IMR-90 (cell line): ENCODE results near the gene PRODH2. TPM values are rescaled to one million over a fixed set of nuclear protein-coding genes. Genes with fewer than 3 reads are reported as not detected.

Experiments
- ATAC-seq: fragments of 200-7000 bp; cut with Tn5 transposase; 2 replicates; pipeline ENCODE4 v1.9.1; 2020; ENCODE audit warnings: low read depth, mild to moderate bottlenecking, moderate library complexity
- BruUV-seq: library from RNA; stranded (reverse); fragments of 400-500 nt; replicated peaks from 2 replicates; lab custom pipeline; 2021; lab: Mats Ljungman, UMichigan
- CTCF ChIA-PET: fragments of 300-600 bp; formaldehyde crosslinking; extraction: SDS; loops from one replicate; lab custom pipeline; 2021; ENCODE audit warnings: antibody characterized with exemption; lab: Yijun Ruan, JAX
- POLR2A ChIA-PET: fragments of 300-600 bp; sonication (Branson Sonifier 250); formaldehyde crosslinking; loops from one replicate; lab custom pipeline; 2022; ENCODE audit warnings: antibody characterized with exemption; ENCODE audit not compliant: unreplicated experiment; lab: Charles Lee
- DNase-seq: peaks from one replicate; pipeline ENCODE4 v3.0.0; 2013
- H2AFZ ChIP-seq: replicated peaks from 2 replicates; pipeline ENCODE3; 2013; ENCODE audit warnings: low read length, mild to moderate bottlenecking; ENCODE audit not compliant: poor library complexity
- H2AK5ac ChIP-seq: 2 replicates; pipeline ENCODE4 v1.6.1; 2013; ENCODE audit warnings: low read depth, low read length, inconsistent platforms
- H2AK9ac ChIP-seq: replicated peaks from 2 replicates; pipeline ENCODE3; 2013; ENCODE audit warnings: mild to moderate bottlenecking, low read depth, low read length, moderate library complexity; ENCODE audit not compliant: poor library complexity
- H2BK120ac ChIP-seq: 2 replicates; pipeline ENCODE4 v1.6.1; 2013; ENCODE audit warnings: low read depth, low read length, inconsistent platforms
- H2BK15ac ChIP-seq: 3 replicates; pipeline ENCODE4 v1.6.1; 2013; ENCODE audit warnings: low read depth, low read length, inconsistent platforms
- H2BK20ac ChIP-seq: 2 replicates; pipeline ENCODE4 v1.6.1; 2013; ENCODE audit warnings: low read depth, mild to moderate bottlenecking, inconsistent platforms, low read length, moderate library complexity
- H2BK5ac ChIP-seq: 2 replicates; pipeline ENCODE4 v1.6.1; 2013; ENCODE audit warnings: mild to moderate bottlenecking, low read depth, low read length, inconsistent platforms; ENCODE audit not compliant: poor library complexity, severe bottlenecking
- H3K14ac ChIP-seq: replicated peaks from 2 replicates; pipeline ENCODE4 v1.6.1; 2013; ENCODE audit warnings: low read depth, low read length, inconsistent platforms
- H3K18ac ChIP-seq: 2 replicates; pipeline ENCODE4 v1.6.1; 2013; ENCODE audit warnings: low read depth, low read length, control low read depth
- H3K23ac ChIP-seq: 2 replicates; pipeline ENCODE4 v1.6.1; 2013; ENCODE audit warnings: low read depth, low read length, inconsistent platforms
- H3K27ac ChIP-seq: 2 replicates; pipeline ENCODE4 v1.5.1; 2013; ENCODE audit warnings: mild to moderate bottlenecking, control low read depth, low read length; ENCODE audit not compliant: insufficient read depth
- H3K27me3 ChIP-seq: 2 replicates; pipeline ENCODE4 v1.6.1; 2013; ENCODE audit warnings: low read length; ENCODE audit not compliant: control insufficient read depth, insufficient read depth
- H3K36me3 ChIP-seq: 2 replicates; pipeline ENCODE4 v1.6.1; 2013; ENCODE audit warnings: low read length, mixed read lengths; ENCODE audit not compliant: control insufficient read depth, insufficient read depth
- H3K4ac ChIP-seq: 2 replicates; pipeline ENCODE4 v1.6.1; 2013; ENCODE audit warnings: low read depth, low read length, inconsistent platforms
- H3K4me1 ChIP-seq: 2 replicates; pipeline ENCODE4 v1.6.1; 2013; ENCODE audit warnings: low read length, mixed read lengths; ENCODE audit not compliant: control insufficient read depth, insufficient read depth
- H3K4me2 ChIP-seq: 2 replicates; pipeline ENCODE4 v1.6.1; 2013; ENCODE audit warnings: low read depth, mild to moderate bottlenecking, control low read depth, low read length, moderate library complexity
- H3K4me3 ChIP-seq: 2 replicates; pipeline ENCODE4 v1.5.1; 2013; ENCODE audit warnings: low read depth, mild to moderate bottlenecking, control low read depth, low read length, moderate library complexity; ENCODE audit not compliant: insufficient read depth
- H3K56ac ChIP-seq: 2 replicates; pipeline ENCODE4 v1.6.1; 2013; ENCODE audit warnings: low read length, inconsistent platforms; ENCODE audit not compliant: insufficient read depth; ENCODE audit errors: extremely low read depth
- H3K79me1 ChIP-seq, 2 experiments: 2 replicates each; pipeline ENCODE4 v1.6.1; 2013; ENCODE audit warnings: low read length in 2 of 2, inconsistent platforms in 1 of 2, low read depth in 1 of 2
- H3K9ac ChIP-seq: 2 replicates; pipeline ENCODE4 v1.6.1; 2013; ENCODE audit warnings: low read depth, low read length, control low read depth
- H3K9me1 ChIP-seq: 2 replicates; pipeline ENCODE4 v1.6.1; 2013; ENCODE audit warnings: low read length, inconsistent platforms; ENCODE audit not compliant: insufficient read depth
- H3K9me3 ChIP-seq: 2 replicates; pipeline ENCODE4 v1.6.1; 2013; ENCODE audit warnings: low read length; ENCODE audit not compliant: control insufficient read depth, insufficient read depth
- H4K20me1 ChIP-seq: 2 replicates; pipeline ENCODE4 v1.6.1; 2013; ENCODE audit warnings: low read length, inconsistent platforms; ENCODE audit not compliant: insufficient read depth
- H4K5ac ChIP-seq: 2 replicates; pipeline ENCODE4 v1.6.1; 2013; ENCODE audit warnings: mild to moderate bottlenecking, low read depth, low read length, control low read depth
- H4K8ac ChIP-seq, 2 experiments: 2 replicates each; pipeline ENCODE4 v1.6.1; 2013; ENCODE audit warnings: low read depth in 2 of 2, low read length in 2 of 2, control low read depth in 1 of 2, inconsistent platforms in 1 of 2
- H4K91ac ChIP-seq: 2 replicates; pipeline ENCODE4 v1.6.1; 2013; ENCODE audit warnings: low read depth, low read length, inconsistent platforms; ENCODE audit not compliant: insufficient read depth
- BHLHE40 ChIP-seq: fragments of 150-350 bp; IDR thresholded peaks from 2 replicates; pipeline ENCODE4 v1.6.1; 2016; ENCODE audit warnings: mild to moderate bottlenecking, low read depth, low read length
- CEBPB ChIP-seq: IDR thresholded peaks from 2 replicates; pipeline ENCODE4 v1.6.1; 2012; ENCODE audit warnings: low read depth, low read length, improper control_type of control experiment
- CHD1 ChIP-seq: IDR thresholded peaks from 2 replicates; pipeline ENCODE4 v1.6.1; 2012; ENCODE audit warnings: low read depth, low read length, improper control_type of control experiment
- CTCF ChIP-seq: conservative IDR thresholded peaks from 2 replicates; pipeline ENCODE4 v1.5.1; 2012; ENCODE audit warnings: mild to moderate bottlenecking, low read depth, low read length, improper control_type of control experiment
- ELK1 ChIP-seq: fragments of 150-350 bp; IDR thresholded peaks from 2 replicates; pipeline ENCODE4 v1.6.1; 2016; ENCODE audit warnings: low read depth, mild to moderate bottlenecking, low read length, moderate library complexity, borderline replicate concordance
- FOS ChIP-seq: fragments of 150-350 bp; IDR thresholded peaks from 2 replicates; pipeline ENCODE4 v1.6.1; 2016; ENCODE audit warnings: low read depth, low read length
- MAFK ChIP-seq: IDR thresholded peaks from 2 replicates; pipeline ENCODE4 v1.6.1; 2012; ENCODE audit warnings: low read depth, low read length, improper control_type of control experiment
- MAZ ChIP-seq: IDR thresholded peaks from 2 replicates; pipeline ENCODE4 v1.6.1; 2012; ENCODE audit warnings: low read depth, mild to moderate bottlenecking, low read length, improper control_type of control experiment, moderate library complexity, borderline replicate concordance
- MXI1 ChIP-seq: IDR thresholded peaks from 2 replicates; pipeline ENCODE4 v1.6.1; 2012; ENCODE audit warnings: low read depth, mild to moderate bottlenecking, low read length, moderate library complexity, borderline replicate concordance
- NFE2L2 ChIP-seq: fragments of 150-350 bp; IDR thresholded peaks from 2 replicates; pipeline ENCODE4 v1.6.1; 2016; ENCODE audit warnings: low read depth, mild to moderate bottlenecking, low read length
- POLR2A ChIP-seq: IDR thresholded peaks from 2 replicates; pipeline ENCODE4 v1.6.1; 2012; ENCODE audit warnings: mild to moderate bottlenecking, low read depth, low read length
- RAD21 ChIP-seq: IDR thresholded peaks from 2 replicates; pipeline ENCODE4 v1.6.1; 2012; ENCODE audit warnings: low read length, improper control_type of control experiment
- RCOR1 ChIP-seq: IDR thresholded peaks from 2 replicates; pipeline ENCODE4 v1.6.1; 2012; ENCODE audit warnings: mild to moderate bottlenecking, low read length, improper control_type of control experiment; ENCODE audit not compliant: insufficient replicate concordance
- RFX5 ChIP-seq: IDR thresholded peaks from 2 replicates; pipeline ENCODE4 v1.8.0; 2012; ENCODE audit warnings: low read depth, mild to moderate bottlenecking, low read length, moderate library complexity
- SMC3 ChIP-seq: fragments of 150-350 bp; IDR thresholded peaks from 2 replicates; pipeline ENCODE4 v1.6.1; 2016; ENCODE audit warnings: low read depth, mild to moderate bottlenecking, antibody characterized with exemption, low read length, moderate library complexity
- USF2 ChIP-seq: fragments of 150-350 bp; IDR thresholded peaks from 2 replicates; pipeline ENCODE4 v1.6.1; 2017; ENCODE audit warnings: mild to moderate bottlenecking, antibody characterized with exemption, low read length, low read depth
- WGBS, 2 experiments: methylation state at CpG; one replicate each; pipeline versions ENCODE4 v1.1.5 to v1.1.7; 2013; ENCODE audit warnings: missing lambda C conversion rate in 2 of 2; ENCODE audit not compliant: insufficient read length in 1 of 2; ENCODE audit errors: extremely low coverage in 2 of 2; 5-methylcytosine and 5-hydroxymethylcytosine counted together
- dilution Hi-C: fragments of 300-500 bp; cut with HindIII; formaldehyde crosslinking; loops from one replicate; pipeline ENCODE4 v1.14.3; 2018; ENCODE audit warnings: low sequenced_read_pairs; ENCODE audit not compliant: unreplicated experiment
- in situ Hi-C: fragments of 300-500 bp; cut with MboI; formaldehyde crosslinking; loops from 3 replicates; pipeline ENCODE4 v1.14.3; 2019; ENCODE audit warnings: low sequenced_read_pairs, inconsistent platforms, mixed read lengths
- intact Hi-C: fragments of 100-400 bp; cut with micrococcal nuclease; formaldehyde crosslinking; loops from 2 replicates; pipeline ENCODE4 v1.10.0; 2022
- polyA plus RNA-seq, 3 experiments: library from polyadenylated mRNA; depleted of rRNA; stranded (reverse); fragments of >200 nt; gene quantifications; 2 replicates each; pipeline ENCODE4 v1.2.3, GENCODE V29; 2012; ENCODE audit warnings: low replicate concordance in 1 of 3
- total RNA-seq: library from RNA; depleted of rRNA; stranded (reverse); fragments of >200 nt; gene quantifications from 2 replicates; pipeline ENCODE4 v1.2.3, GENCODE V29; 2012

PRODH2 gene
- total and polyA plus RNA-seq, 2 of the 4 experiments (the other 2 are of a cell fraction), result not detected

- POLR2A ChIA-PET, result no interaction called here
- ATAC-seq (no peak), DNase-seq (no peak)
- Histone ChIP-seq H3K4me2 (no peak overlapping the region), H3K36me3 (no peaks in the 10 kb centered on the region), H3K4me1 (no peaks in the 10 kb centered on the region; the same call in 1 of the 2 replicates), H4K5ac (no peak overlapping the region), H3K23ac (no peak overlapping the region), H3K18ac (no peak overlapping the region), H2AK5ac (no peak overlapping the region), H2BK120ac (no peak overlapping the region), H2BK5ac (no peak overlapping the region), H3K9ac (no peak overlapping the region), H3K9me3 (no peaks in the 10 kb centered on the region), H3K27me3 (peaks cover 66% of the 10 kb centered on the region), H4K20me1 (no peaks in the 10 kb centered on the region; the same call in 1 of the 2 replicates), H2BK15ac (no peak overlapping the region), H3K4ac (no peak overlapping the region), H3K14ac (no peak overlapping the region), H3K9me1 (no peaks in the 10 kb centered on the region), H3K79me1 (no peaks in the 10 kb centered on the region), H2AK9ac (no peak overlapping the region), H4K8ac (no peak overlapping the region), H2BK20ac (no peak overlapping the region), H3K27ac (no peak overlapping the region), H3K56ac (no peak overlapping the region), H2AFZ (no peak overlapping the region), H4K91ac (no peak overlapping the region), H3K4me3 (no peak overlapping the region)
- WGBS, 2 experiments, result 59% methylated on average over 8 of the region's 19 CpGs; no CpG with 5 or more reads in 1 of the 2 experiments
- dilution Hi-C loops (no loop called here), intact Hi-C loops (no loop called here), in situ Hi-C loops (no loop called here)
- TF ChIP-seq USF2 (no peak), BHLHE40 (no peak), ELK1 (no peak), CHD1 (no peak), NFE2L2 (no peak), MAZ (no peak), MAFK (no peak), RAD21 (no peak), RFX5 (no peak), CTCF (no peak), FOS (no peak), SMC3 (no peak), MXI1 (no peak), CEBPB (no peak), POLR2A (no peak), RCOR1 (no peak)
- CTCF ChIA-PET, result no interaction called here
- BruUV-seq, result no TSS peak
Observed at GRCh38 chr19:35861640-35862160, 49.1 kb upstream of the PRODH2 start.
